Ishikawa (cell line): Measurements from ENCODE around the gene NDRG4.

Source experiments
- EGR1 ChIP-seq: IDR thresholded peaks from 2 replicates; pipeline ENCODE4 v1.6.1; 2012
- RAD21 ChIP-seq: IDR thresholded peaks from 2 replicates; pipeline ENCODE4 v1.6.1; 2012; ENCODE audit warnings: low read depth
- TF ChIP-seq, protein P1 (sequence below): IDR thresholded peaks from 2 replicates; pipeline ENCODE4 v1.6.1; 2012
- TF ChIP-seq, protein P2 (sequence below): IDR thresholded peaks from 2 replicates; pipeline ENCODE4 v1.6.1; 2012; ENCODE audit warnings: low read depth, mild to moderate bottlenecking

DNA sequence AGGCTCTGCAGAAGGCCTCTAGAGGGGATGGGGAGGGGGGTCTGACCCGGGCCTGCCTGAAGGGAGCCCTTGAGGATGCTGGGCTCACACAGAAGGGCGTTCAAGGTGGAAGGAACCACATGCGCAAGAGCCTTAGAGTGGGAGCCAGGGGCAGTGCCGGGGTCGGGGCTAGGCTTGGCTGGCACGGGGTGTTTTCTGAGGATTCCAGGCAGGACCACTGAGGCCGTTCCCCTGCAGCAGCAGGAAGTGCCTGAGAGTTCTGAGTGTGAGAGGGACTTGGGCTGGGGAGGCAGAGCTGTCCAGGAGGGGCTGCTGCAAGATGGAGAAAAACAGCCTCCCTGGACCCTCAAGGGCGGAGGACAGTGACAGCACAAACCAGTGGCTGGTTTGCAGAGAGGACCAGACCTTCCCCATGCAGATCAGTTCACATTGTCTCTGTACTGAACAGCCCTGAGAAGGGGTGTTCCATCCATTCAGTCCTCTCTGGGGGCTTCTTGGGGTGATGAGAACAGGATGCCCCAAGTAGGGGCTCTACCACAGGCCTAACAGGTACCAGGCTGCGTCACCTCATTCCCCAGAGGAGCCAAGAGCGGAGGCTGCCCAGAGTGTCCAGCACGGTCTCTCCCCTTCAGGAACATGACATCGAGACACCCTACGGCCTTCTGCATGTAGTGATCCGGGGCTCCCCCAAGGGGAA lies 3.4 kb downstream of the NDRG4 start:
- TF ChIP-seq EGR1 (no peak), RAD21 (no peak)
- TF ChIP-seq, protein P1, sequence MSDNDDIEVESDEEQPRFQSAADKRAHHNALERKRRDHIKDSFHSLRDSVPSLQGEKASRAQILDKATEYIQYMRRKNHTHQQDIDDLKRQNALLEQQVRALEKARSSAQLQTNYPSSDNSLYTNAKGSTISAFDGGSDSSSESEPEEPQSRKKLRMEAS: no peak
- TF ChIP-seq, protein P2, sequence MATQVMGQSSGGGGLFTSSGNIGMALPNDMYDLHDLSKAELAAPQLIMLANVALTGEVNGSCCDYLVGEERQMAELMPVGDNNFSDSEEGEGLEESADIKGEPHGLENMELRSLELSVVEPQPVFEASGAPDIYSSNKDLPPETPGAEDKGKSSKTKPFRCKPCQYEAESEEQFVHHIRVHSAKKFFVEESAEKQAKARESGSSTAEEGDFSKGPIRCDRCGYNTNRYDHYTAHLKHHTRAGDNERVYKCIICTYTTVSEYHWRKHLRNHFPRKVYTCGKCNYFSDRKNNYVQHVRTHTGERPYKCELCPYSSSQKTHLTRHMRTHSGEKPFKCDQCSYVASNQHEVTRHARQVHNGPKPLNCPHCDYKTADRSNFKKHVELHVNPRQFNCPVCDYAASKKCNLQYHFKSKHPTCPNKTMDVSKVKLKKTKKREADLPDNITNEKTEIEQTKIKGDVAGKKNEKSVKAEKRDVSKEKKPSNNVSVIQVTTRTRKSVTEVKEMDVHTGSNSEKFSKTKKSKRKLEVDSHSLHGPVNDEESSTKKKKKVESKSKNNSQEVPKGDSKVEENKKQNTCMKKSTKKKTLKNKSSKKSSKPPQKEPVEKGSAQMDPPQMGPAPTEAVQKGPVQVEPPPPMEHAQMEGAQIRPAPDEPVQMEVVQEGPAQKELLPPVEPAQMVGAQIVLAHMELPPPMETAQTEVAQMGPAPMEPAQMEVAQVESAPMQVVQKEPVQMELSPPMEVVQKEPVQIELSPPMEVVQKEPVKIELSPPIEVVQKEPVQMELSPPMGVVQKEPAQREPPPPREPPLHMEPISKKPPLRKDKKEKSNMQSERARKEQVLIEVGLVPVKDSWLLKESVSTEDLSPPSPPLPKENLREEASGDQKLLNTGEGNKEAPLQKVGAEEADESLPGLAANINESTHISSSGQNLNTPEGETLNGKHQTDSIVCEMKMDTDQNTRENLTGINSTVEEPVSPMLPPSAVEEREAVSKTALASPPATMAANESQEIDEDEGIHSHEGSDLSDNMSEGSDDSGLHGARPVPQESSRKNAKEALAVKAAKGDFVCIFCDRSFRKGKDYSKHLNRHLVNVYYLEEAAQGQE: no peak
